ENCODE data around the gene MKS1.
A peak's percentile ranks its signal among the peaks of the same experiment; 100 is the strongest.

Gene MKS1

DNA sequence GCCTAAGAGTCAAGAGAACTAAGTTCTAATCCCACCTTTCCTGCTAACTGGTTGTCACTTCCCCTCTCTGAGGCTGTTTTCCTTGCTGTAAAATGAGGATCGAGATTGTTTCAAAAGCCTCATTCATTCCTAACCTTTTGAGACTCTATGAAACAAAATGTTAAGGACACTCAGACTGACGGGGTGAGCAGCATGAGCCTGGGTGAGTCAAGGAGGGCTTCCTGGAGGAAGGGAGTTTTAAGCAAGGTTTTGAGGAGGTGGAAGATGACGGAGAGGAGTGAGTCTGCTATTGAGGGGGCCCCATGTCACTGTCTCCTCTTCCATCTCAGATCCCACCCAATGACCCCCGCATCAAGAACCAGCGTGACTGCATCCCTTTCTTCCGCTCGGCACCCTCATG is 22.4 kb downstream of the MKS1 start:
- DNase-seq = no peak

DNA sequence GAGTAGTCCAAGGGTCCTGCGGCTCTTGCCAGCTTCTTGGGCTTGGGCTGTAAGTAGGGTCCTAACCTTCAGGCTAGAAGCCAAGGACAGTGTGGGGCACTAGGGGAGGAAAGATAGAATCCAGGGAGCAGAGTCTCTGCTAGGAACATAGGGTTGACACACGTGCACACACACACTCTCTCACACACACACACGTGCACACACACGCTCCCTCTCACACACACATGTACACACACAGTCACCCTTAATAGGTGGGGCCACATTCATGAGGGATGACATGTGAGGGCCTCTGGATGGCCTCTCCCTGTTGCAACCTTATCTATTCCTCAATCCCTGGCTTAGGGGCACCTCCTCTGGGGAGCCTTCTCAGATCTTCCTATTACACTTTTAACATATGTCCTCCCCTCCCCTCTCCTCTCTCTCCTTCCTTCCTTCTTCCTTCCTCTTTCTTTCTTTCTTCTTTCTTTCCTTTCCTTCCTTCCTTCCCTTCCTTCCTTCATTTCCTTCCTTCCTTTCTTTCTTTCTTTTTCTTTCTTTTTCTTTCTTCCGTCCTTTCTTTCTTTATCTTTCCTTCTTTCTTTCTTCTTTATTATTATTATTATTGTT is 23.4 kb downstream of the MKS1 start:
- no peak for DNase-seq

DNA sequence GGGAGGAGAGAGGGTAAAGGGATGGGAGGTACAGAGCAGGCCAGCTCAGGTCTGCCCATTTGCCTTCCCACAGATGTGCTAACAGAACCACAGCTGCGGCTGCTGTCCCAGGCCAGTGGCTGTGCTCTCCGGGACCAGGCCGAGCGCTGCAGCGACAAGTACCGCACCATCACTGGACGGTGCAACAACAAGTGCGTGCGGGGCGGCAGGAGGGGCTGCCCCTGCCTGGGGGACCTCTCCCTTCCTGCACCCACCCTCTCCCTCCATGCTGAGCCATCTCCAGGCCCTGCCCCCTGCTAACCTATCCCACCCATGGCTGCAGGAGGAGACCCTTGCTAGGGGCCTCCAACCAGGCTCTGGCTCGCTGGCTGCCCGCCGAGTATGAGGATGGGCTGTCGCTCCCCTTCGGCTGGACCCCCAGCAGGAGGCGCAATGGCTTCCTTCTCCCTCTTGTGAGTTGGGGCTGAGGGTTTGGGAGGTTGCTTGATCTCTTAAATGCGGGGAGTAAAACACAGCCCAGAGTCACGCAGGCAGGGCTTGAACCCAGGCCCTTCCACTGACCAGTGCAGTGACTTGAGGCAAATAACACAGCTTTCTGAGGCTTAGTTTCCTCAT is 25.3 kb downstream of the MKS1 start:
- no peak for DNase-seq

DNA sequence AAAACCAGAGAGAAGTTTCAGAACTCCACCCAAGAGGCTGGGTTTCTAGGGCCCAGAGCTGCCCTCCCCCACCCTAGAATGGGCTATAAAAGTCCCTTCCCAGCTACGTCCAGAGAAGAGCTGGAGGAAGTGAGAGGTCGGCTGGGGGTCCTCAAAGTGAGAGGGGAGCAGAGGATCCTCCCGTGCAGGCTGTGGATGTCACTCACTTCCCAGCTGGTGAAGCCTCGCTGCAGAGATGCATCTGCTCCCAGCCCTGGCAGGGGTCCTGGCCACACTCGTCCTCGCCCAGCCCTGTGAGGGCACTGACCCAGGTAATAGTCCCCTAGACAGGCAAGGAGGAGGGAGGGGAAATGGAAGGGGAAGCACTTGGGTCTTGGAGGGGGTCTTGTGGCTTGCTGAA is 26.4 kb downstream of the MKS1 start, which contains the start of gene EPX:
Gene EPX (plus strand): TSS at position 115 of the 400 bp plus-strand sequence. CDS start 121 bp downstream, at position 236.
- no peak for DNase-seq

DNA sequence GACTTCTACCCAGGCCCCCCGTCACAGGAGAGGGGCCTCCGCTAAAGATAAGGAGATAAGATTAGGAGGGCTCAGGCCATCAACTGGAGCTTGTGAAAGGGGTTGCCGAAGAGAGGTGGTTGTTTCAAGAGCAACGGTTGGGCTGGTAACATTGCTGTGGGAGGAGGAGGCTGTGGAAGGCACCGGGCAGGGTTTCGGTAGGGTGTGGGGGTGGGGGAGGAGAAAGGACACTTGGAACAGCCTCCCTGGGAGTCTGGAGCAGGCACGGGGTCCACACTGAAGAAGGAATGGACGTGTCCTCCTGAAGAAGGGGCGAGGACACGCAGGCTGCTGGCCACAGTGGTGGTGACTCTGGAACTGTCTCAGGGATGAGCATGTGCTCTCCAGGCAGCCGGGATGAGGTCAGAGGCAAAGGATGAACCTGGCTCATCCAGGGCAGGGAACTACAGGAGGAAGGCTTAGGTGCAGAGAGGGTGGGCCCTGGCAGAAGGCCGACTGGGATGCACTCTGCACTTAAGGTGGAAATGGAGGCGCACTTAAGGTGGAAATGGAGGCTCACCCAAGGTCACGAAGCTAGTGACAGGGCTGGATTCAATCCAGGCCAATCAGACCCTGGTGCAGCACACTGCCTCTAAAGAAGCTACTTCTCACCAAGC is 27.7 kb downstream of the MKS1 start:
- DNase-seq = no peak

DNA sequence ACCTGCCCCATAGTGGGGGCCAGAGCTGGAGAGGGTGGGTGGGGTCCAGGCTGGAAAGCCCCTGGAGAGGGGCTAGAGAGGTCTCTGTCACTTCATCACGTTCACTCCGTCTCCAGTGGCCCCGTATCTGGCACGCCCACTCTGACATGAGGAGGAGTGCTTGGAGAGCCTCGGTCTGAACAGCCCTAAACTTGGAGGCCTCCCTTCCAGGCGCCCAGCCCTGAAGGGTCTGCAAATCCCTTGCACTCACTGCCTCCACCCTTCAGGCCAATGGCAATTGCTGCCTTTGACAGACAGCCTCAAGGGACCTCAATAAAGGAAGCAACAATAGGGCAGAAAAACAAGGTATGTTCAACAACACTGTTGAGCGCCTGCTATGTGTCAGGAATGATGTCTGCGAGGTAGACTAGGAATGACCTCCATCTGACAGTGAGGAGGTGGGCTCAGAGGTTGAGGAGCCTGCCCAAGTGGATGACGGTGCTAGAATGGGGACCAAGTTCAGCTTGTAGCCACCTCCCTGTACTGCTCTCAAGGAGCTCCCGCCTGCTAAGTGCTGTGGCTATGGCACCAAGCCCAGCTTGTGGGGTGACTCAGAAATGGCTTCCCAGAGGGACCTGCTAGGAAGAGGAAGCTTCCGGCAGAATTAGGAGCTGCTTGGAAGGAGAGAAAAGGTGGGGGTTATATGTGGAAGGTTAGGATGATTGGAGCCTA is 29.5 kb downstream of the MKS1 start:
- no peak for DNase-seq

DNA sequence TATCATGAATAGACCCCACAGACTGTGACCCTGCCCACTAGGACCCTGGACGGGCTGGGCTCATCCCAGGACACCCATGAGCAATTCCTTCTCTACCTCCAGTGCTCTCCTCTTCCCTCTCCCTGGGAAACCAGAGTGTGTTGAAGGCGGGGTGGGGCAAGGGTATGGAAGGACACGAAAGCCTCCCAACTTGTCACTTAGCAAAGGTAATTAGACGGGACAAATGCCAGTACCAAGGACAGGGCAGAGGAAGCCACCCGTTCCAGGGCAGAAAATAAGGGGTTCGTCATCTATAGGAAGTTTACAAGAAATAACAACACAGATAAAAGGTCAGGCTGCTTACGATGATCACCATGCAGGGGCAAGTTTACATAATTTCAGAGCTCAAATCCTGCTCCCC is 31.4 kb downstream of the MKS1 start:
- no peak for DNase-seq

DNA sequence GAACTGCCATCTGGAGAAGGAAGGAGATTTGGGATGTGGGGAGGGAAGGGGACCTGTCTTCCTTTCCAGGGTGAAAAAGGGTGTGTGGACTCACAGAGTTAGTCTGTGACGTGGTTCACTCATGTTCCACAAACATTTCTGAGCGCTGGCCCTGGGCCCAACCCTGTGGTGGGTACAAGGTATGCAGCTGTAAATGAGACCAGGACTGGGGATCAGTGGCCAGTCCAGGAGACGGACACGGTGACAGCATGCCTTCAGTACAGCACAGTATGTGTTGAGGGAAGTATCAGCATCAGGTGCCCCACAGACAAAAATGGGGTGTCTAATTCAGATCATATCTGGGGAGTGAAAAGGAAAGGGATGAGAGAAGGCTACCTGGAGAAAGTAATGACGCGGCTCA is 32.0 kb downstream of the MKS1 start:
- no peak for DNase-seq

DNA sequence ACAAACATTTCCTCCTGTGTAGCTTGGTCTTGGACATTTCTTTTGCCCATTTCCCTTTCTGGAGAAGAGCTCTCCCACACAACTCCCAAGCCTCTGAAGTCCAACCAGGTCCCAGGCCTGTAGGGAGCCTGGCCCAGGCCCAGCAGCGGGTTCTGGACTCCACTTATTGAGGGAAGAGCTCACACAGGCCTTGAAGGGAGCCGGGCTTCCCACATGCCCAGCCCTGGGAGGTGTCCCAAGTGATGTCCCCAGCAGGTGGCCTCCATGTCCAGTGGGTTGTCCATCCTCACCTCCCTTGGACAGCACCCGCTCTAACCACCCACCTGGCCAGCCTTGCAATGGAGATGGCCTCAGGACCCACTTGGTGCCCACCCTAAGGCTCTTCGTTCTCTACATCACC is 32.5 kb downstream of the MKS1 start:
- no peak for DNase-seq

DNA sequence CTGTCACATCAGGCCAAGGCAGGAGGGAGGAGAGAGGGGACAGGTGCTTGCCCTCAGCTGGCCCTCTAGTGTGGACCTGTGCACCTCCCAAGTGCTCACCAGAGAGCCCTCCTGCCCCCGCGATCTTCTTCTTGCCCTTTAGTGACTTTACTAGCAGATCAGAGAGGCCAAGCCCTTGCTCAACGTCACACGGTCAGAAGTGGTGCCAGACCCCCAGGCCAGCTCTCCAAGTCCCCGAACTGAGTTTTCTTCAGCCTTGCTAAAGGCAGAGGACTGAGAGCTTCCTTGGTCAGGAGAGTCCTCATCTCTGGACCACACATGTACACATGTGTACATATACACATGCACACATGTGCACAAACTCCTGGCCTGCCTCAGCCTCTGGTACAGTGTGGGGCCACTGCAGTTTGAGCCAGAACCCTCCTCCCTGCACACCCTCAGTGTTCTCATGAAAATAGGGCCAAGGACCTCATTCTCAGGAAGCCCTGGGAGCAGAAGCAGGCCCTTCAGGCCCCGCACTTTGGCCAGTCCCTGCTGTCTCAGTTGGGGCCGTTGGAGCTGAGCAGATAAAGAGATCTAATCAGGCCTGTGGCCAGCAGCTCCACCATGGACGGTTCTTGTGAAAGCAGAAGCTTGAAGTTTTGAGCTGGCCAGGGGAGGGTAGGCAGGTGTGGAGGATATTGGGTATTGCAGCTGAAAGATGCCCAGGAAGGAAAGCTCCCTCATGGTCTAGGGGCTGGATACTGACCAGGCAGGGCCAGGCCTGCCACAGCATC is 33.9 kb downstream of the MKS1 start:
- DNase-seq = no peak

DNA sequence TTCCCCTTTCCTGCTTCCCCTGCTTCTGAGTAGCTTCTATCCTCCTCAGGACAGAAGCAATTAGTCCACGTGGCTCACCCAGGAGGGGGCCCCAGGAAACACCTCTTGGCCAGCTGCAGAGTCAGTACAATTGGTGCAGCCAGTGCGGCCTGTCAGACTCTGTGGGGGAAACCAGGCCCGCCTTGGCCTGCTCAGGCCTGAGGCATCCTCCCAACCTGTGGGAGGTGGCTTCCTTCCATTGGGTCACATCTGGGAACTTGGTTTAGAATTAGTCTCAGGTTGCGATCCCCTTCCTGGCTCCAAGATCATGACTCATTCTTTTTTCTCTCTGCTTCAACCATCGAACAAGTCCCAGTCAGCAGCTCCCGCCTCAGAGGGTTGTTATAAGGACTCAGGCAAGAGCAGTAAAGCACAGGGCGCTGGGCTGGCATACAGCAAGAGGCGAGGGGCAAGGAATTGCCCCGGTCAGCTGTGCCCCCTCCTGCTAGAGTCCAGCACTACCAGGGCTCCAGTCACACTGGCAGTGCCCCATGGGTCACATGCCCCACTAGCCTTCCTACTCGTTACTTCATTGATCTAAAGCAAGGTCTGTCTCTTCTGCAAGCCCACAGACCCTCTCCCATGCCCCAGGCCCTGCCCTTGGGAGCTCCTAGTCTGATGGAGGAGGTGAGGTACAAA is 34.6 kb downstream of the MKS1 start:
- no peak for DNase-seq

DNA sequence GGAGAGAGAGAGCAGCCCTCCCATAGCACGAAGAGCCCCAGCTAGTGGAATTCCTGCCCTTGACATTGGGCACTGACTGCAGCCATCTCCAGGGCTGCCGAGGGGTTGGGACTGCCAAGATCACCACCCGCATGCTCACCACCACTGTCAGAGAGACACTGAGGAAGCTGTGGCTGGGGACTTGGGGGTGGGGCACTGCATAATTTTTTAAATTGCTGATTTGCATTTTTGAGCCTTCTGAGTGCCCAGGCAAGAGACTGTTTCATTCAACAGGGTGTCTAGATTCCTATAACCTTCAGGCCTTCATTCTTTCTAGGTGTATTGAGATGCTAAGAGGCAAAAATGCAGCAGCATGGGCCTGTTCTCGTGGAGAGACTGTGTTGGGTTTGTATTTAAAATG is 35.5 kb downstream of the MKS1 start:
- no peak for DNase-seq

DNA sequence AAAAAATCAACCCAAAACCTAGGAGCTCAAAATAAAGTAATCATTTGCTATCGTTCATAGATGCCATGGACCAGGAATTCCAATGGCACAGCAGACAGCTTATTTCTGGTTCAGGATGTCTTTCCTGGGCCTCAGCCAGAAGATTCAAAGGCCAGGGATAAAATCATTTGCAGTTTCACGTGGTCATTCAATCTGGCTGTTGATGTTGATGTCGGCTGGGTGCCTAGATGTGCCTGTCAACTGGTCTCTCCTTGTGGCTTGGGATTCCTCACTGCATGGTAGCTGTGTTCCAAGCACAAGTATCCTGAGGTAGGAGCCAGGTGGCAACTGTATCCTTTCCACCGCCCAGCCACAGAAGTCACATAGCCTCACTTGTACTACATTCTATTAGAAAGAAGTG is 37.3 kb downstream of the MKS1 start:
- DNase-seq = no peak

DNA sequence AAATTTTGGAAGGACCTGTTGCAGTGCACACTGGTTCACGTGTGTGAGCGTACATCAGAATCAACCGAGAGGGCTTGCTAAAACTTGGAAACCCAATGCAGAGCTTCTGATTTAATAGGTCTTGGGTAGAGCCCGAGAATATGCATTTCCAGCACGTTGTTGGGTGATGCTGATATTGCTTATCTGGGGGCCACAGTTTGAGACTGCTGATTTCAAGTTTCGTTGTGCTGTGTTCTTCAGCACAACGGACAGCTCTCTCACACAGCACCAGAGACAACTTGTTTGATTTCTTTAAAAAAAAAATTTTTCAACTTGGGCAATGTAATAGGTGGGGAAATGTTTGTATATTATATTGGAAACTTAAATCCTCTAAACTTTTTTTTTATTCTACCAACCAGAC is 42.9 kb downstream of the MKS1 start:
- DNase-seq = no peak

DNA sequence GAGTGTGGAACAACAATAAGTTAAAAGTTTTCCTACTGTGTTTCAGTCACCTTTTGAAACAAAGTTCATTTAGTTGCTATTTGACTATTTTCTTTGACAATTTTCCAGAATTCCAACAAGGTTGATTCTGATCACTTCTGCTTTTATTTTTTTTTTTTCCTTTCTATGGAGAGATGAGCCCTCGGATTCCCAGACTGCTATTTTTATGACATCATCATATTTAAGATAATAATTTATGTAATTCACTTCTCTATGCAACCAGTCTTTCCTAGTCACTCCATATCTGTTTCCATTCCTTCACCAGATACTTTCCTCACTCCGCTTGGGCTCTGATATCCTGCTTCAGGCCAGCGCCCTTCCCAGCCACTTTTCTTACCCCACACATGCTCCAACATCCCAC is 44.2 kb downstream of the MKS1 start:
- no peak for DNase-seq

DNA sequence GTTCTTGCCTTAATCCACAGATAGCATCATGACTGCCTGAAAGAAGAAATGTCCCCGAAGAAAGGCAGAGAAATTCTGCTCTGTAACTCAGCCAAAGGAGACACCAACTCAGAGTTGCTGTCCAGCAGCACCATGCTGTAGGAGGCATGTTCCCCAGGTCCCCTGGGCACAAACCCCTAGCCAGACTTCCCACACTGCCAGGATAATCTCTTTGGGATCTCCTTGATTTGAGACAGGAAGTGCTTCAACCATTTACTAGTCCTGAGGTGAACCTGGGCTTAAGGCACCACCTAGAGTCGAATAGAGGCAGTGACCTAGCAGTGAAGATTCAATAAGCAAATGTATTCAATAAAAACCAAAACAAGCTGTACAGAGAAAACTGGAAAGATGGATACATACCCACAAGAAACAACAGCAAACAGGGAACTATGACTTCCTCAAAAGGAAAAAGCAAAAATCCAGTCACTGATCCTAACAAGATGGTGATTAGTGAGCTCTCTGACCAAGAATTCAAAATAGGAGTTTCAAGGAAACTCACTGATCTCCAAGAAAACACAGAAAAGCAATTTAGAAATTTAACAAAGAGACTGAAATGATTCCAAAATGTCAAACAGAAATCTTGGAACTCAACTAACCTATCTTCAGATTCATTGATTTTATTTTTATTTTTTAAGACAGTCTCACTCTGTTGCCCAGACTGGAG is 46.5 kb downstream of the MKS1 start:
- peak; percentile 68 for DNase-seq

DNA sequence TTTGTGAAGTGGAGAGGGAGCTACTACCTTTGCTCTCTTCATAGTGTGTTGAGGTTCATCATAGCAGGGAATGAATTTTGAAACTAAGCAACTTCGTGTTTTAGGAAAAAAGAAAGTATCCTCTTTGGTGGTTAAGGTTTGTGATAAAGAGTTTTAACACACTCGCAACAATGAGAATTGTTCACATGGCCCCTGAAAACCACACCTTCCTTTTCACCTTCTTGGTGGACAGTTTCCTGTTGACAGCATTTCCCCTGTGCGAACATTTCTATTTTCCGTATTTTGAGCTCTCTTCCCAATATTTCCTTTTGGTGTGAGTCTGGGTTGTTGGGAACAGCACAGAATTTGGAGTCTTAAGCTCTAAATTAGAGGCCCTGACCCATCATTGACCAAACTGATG is 48.4 kb downstream of the MKS1 start:
- no peak for DNase-seq

DNA sequence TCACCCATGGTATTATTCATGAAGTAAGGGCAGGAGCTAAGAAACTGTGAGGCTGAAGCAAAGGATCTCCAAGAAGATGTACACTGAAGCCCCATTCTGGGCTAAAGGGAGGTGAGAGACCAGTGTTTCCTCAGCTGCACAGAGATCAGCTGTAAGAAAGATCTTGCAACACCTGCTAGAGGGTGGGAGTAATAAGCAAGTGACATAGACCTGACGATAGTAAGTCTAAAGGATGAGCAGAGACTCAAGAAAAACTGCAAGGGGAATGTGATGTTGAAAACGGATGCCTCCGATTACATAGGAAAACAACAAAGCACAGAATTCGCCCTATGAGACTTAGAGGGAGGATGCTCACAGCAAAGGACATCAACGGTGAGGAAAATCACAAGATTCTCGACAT is 52.4 kb downstream of the MKS1 start, which contains the start of gene OR4D2:
Gene OR4D2 (plus strand): TSS at position 301 of the 400 bp plus-strand sequence. CDS start 2,674 bp downstream, outside the sequence.
- DNase-seq = no peak

DNA sequence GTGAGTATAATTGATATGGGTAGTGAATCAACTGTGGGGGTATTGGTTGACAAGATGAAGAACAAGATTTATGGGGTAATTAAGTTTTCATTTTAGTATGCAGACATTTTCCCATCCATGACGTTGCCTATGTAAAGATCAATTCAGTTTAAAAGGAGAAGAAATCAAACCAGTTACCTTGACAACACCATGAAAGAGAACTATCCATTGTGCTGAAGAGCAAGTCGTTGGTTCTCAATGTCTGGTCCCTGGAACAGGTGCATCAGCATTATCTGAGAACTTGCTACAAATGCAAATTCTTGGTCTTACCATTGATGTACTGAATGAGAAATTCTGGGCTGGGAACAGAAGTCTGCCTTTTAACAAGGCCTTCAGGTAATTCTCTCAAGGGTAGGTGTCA is 53.1 kb downstream of the MKS1 start:
- no peak for DNase-seq

DNA sequence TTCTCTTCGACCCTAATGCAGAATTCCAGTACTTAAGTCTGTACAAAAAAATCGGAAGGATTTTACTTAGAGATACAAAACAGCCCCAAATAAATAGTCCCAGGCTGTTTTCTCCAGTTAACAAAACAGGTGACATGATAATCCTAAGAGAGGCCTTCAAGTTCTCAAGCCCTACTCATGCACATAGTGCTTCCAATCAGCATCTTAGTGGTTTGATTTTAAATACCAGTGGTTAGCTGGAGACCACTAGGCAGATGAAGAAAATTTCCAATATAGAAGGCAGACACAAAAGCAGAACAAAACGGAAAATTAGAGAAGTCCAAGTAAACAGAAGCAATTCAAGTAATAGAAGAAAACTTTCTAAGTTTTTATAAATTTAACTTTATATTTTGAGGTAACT is 57.5 kb downstream of the MKS1 start:
- no peak for DNase-seq

DNA sequence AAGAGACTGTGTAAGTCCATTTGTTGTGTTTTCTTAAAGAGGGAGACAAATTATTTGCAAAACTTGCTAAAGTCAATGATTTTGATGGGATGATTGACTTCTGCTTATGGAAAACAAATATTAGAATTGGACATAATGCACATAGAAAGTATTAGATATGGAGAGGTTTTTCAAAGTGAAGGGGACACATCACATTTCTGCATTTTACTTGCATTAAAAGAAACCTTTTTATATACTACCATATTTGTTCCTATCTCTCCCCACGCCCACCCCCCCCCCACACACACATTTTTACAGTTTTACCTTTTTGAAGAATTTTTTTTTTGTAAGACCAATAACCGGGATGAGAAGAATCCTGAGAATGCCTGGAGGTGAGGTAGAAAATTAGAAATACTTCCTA is 60.9 kb downstream of the MKS1 start:
- no peak for DNase-seq

Data from NCI-H526 treated with DMSO at 0.1 percent for 48 hours (cell line).